ENCODE results near the gene TMPRSS3.
"Not testable (repeated sequence)": the region's sequence is repeated elsewhere in the genome, so short reads cannot be mapped to it uniquely, and the experiment has no call there.

The TMPRSS3 gene

DNA sequence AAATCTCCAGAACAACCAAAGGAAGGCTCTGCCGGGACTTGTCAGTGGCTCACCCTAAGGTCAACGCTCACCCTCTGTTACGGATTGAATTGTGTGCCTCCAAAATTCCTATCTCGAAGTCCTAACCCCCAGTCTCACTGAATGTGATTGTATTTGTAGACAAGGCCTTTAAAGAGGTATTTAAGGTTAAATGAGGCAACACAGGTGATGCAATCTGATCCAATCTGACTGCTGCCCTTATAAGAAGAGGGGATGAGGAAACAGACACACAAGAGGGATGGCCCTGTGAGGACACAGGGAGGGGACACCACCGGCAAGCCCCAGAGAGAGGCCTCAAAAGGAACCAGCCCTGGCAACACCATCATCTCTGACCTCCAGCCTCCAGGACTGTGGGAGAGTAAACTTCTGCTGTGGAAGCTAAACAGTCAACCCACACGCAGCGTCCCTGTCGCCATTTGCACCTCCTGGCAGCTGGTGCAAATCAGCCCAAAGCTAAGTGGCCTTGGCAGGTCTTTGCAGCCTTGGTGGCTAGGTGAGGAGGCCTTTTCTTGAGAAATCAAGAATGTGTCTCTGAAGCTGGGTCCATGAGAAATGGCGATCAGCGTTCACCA, 32.1 kb upstream of the TMPRSS3 start:
- no peak for DNase-seq (ENCODE audit: low read depth in 2 of 2)

DNA sequence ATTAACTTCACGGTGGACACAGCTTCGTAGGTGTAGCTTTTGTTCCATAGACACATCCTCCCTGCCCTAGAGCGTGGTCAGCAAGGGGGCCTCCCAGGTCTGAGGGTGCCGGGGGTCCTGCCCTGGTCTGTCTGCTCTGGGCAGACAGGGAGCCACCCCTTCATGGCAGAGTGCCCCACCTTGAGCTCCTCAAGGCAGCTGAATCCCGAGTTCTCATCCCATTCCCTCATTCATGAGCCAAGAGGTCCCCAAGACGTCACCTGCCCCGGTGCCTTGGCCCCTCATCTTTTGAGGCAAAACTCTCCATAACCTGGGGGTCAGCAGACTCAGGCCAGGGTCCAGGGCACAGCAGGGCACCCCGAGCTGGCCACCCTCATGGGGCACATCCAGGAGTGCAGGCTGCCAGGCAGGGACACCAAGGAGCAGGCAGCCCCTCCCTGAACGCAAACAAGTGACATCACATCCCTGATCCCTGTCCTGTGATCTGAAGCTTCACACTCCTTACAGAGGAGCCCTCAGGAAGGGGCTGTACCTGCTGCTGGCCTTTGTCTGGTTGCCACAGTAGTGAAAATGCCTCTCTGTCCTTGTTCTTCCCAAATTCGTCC, 31.1 kb upstream of the TMPRSS3 start:
- no peak for DNase-seq (ENCODE audit: low read depth in 2 of 2)

GRCh38 chr21:42426424-42426823, 30.6 kb upstream of the TMPRSS3 start:
- DNase-seq (ENCODE audit: low read depth in 2 of 2) = no peak

GRCh38 chr21:42425591-42425990, 29.7 kb upstream of the TMPRSS3 start:
- no peak for DNase-seq (ENCODE audit: low read depth in 2 of 2)

DNA sequence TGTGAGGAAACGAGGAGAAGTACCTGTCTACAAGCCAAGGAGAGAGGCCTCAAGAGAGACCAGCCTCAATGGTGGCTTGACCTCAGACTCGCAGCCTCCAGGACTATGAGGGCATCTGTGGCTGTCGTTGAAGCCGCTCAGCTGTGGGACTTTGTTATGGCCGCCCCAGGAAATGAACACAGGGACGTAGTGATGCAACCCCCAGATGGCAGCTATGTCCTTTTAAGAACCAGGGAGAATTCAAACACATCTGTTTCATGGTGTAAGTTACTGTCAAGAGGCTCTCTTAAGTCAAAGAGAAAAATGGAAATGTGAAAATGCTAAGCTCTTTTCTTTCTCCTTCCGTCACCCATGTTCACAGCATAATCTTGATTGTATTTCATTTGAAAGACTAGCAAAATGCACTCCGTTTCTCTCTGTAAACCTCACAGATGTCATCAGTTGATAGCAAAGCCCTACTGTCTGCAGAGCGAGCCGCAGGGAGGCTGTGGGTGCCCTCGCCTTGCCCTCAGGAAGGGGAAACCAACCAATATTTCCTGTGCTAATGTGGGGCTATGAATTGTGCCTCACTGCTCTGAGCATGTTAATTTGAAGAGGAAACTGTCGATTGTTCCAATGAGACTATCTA, 29.2 kb upstream of the TMPRSS3 start:
- DNase-seq (ENCODE audit: low read depth in 2 of 2) = no peak

- no peak for DNase-seq (ENCODE audit: low read depth in 2 of 2)
These were observed 27.8 kb upstream of the TMPRSS3 start for GRCh38 chr21:42423685-42424084.

DNA sequence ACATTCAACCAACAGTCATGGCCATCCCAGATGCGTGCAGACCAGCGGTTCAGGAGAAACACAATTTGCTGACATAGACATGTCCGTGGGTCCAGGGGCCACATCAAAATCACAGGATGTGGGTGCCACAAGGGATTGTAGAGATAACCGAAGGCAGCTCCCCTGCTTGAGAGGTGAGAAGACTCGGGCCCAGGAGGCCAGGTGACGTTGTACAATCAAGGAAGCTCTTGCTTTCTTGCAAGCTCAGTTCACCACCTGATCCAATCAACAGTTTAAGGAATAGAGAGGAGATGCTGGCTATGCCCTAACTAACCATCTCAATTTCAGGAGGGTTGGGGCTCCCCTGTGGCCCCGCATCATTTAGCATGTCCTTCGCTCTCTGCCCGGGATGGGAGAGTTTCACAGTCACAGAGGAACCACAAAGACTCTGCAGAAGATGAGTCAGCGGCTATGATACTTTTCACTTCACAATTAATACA, 27.4 kb upstream of the TMPRSS3 start:
- no peak for DNase-seq (ENCODE audit: low read depth in 2 of 2)

- no peak for DNase-seq (ENCODE audit: low read depth in 2 of 2)
These were observed 25.4 kb upstream of the TMPRSS3 start for GRCh38 chr21:42421018-42421793.

DNA sequence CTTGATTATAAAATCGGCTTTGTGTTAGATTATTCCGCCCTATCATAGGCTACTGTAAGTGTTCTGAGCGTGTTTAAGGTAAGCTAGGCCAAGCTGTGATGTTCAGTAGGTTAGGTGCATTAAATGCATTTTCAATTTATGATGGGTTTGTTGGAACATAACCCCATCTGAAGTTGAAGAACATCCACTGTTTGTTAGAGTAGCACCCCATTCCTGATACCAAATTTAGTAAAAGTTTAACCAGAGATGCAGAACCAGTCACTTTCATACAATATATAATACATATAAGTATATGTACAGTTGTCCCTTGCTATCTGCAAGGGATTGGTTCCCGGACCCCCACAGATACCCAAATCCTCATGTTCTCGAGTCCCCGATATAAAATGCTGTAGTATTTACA, 24.0 kb upstream of the TMPRSS3 start:
- DNase-seq (ENCODE audit: low read depth in 2 of 2) = no peak

DNA sequence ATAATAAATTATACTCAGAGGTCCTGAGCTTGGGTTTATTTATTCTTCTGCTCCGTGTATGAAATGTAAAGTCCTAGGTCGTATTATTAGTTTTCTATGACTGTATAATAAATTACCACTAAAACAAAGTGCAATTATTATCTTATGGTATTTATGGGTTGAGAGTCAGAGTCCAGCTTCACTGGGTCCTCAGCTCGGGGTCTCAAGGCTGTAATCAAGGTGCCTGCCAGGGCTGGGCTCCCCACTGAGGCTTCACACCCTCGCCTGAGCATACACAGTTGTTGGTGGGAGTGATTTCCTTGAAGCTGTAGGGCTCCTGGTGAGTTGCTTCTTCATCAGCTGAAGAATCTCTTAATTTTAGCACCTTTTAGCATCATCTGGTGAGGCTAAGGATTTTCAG, 23.0 kb upstream of the TMPRSS3 start:
- no peak for DNase-seq (ENCODE audit: low read depth in 2 of 2)

GRCh38 chr21:42417533-42417932, 21.7 kb upstream of the TMPRSS3 start:
- DNase-seq (ENCODE audit: low read depth in 2 of 2) = no peak

- DNase-seq (ENCODE audit: low read depth in 2 of 2) = peak; percentile 86 to 93
These were observed 19.3 kb upstream of the TMPRSS3 start for GRCh38 chr21:42414928-42415769.

- DNase-seq (ENCODE audit: low read depth in 2 of 2) = no peak
These were observed 18.7 kb upstream of the TMPRSS3 start for GRCh38 chr21:42414553-42414927.

DNA sequence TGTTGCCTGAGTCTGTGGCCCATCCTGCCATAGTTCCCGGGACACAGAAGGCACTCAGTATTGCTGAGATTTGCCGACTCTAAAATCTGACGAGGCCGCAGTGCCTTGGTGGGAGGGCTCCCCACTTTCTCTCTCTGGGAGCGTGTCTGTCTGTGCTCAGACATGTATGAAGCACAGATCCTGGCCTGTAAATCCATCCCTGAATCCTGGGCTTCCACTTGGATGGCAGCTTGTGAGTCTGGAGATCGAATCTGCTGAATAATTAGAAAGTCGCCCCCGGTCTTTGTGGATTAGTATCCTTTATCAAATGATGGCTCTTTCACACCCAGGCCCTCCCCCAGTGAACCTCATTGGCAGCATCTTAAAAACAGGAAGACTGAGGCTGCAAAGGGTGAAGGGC, 18.2 kb upstream of the TMPRSS3 start:
- DNase-seq (ENCODE audit: low read depth in 2 of 2) = no peak

- DNase-seq (ENCODE audit: low read depth in 2 of 2) = peak in 1 of 2 donors; percentile 50
These were observed 17.6 kb upstream of the TMPRSS3 start for GRCh38 chr21:42413500-42413899.

DNA sequence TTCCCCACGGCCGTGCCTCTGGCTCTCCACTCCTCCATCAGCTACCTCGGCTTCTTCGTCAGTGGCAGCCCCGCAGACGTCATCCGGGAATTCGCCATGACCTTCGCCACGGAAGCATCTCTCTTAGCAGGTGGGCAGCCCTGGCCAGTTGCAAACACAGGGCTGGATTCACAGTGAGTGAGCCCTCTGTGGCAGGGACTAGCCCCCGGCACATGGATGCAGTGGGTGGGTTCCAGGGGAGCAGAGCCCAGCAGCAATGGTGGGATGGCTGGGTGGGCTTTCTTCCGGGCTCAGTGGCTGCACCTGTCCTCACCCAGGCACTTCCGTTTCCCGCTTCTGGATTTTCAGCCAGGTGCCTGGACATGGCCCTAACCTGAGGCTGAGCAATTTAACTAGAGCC, 17.2 kb upstream of the TMPRSS3 start:
- no peak for DNase-seq (ENCODE audit: low read depth in 2 of 2)

DNA sequence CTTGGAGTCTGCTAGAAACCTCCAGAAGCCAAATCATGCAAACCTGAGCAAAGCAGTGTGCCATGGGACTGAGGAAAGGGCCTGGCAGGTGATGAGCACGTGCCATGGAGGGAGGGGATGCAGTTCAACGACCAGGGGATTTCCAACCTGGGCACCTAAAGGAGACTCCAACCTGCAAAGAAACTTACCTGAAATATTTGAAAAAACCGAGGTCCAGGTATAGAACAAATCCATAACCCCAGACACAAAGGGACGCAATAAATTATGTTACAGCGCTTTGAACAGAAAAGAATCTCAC, 16.7 kb upstream of the TMPRSS3 start:
- DNase-seq (ENCODE audit: low read depth in 2 of 2) = no peak

GRCh38 chr21:42411891-42412635, 16.2 kb upstream of the TMPRSS3 start:
- no peak for DNase-seq (ENCODE audit: low read depth in 2 of 2)

DNA sequence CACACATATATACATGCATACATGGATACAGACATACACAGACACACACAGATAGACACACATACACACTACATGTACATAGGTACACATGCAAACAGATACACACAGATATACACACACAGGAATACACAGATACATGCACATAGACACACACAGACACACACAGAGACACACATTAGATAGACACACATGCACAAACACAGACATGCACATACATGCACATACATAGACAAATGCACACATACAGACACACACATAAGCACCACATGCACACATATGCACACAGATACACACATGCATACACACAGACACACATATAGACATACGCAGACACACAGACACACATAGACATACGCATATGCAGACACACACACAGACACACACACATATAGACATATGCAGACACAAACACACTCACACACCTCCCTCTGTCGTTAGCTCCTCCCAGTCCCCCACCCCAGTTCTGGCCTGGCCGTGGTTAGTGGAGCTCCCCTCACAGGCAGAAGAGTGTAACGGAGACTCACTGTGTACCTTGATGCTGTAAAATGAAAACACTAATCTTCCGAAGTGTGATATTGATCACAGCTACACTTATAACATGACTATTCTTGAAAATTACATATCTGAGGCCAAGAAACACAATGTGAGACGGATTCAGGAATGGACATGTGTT, 15.5 kb upstream of the TMPRSS3 start:
- no peak for DNase-seq (ENCODE audit: low read depth in 2 of 2)

- DNase-seq (ENCODE audit: low read depth in 2 of 2) = no peak
These were observed 13.5 kb upstream of the TMPRSS3 start for GRCh38 chr21:42409366-42409765.

DNA sequence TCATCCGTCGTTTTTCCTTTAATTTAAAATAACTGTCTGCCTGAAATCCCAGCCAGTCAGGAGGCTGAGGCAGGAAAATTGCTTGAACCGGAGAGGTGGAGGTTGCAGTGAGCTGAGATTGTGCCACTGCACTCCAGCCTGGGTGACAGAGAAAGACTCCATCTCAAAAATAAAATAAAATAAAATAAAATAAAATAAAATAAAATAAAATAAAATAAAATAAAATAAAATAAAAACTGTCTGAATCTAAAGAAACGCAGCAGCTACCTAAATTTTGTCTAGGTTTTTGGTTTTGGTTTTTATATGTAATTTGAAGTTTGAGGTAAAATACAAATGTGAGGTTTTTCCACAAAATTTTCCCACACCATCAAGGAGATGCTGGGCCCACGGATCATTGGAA, 12.9 kb upstream of the TMPRSS3 start:
- not testable (repeated sequence) for DNase-seq (ENCODE audit: low read depth in 2 of 2)

Data from activated CD4-positive, alpha-beta T cell treated with anti-CD3 and anti-CD28 coated beads for 24 hours (primary cell).